Effector CD4-positive, alpha-beta T cell (primary cell): Measurements from ENCODE around the gene RASGRP4.
A peak's percentile ranks its signal among the peaks of the same experiment; 100 is the strongest.

Experiments
- DNase-seq: peaks from one replicate; pipeline ENCODE4 v3.0.0-alpha.2; 2020

RASGRP4 gene

GRCh38 chr19:38388349-38389100, 37.5 kb downstream of the RASGRP4 start, which contains the start of gene SPRED3:
SPRED3 (plus strand) TSS chr19:38388697; CDS start chr19:38390303, 1,606 bp downstream.
- no peak for DNase-seq

- DNase-seq, result peak; percentile 70
These were observed 38.3 kb downstream of the RASGRP4 start, which contains the start of gene GGN for GRCh38 chr19:38387550-38388348. GGN (minus strand) TSS chr19:38388034; CDS start chr19:38387261, 773 bp downstream.

DNA sequence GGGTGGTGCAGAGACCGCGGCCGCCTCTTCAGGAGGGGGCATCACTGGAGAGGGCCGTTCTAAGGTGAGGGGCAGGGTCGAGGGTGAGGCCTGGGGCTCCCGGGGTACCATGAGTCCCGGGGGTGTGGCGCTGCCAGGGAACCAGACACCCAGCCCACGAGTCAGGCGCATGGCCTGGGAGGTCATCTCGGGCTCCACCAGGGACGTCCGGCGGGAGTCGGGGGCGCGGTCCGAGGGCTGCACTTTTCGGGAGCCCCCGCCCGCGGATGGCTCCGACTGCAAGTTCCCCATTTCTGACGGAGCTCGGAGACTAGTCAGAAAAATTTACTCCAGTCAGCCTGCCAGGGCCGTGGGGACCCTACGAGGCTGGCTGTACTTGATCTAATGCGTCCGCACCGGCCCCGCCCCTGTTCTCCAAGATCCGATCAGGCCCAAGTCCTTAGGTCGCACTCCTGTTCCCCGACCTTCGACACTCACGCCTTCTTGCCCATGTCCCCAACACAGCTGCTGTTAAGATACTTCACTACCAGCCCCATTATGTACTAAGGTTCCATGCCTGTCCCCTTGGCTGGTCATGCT, 39.0 kb downstream of the RASGRP4 start:
- no peak for DNase-seq

GRCh38 chr19:38386300-38386970, 39.6 kb downstream of the RASGRP4 start:
- DNase-seq, result no peak

GRCh38 chr19:38385804-38386257, 40.2 kb downstream of the RASGRP4 start:
- DNase-seq, result no peak

- no peak for DNase-seq
These were observed 40.8 kb downstream of the RASGRP4 start for GRCh38 chr19:38385057-38385803.

DNA sequence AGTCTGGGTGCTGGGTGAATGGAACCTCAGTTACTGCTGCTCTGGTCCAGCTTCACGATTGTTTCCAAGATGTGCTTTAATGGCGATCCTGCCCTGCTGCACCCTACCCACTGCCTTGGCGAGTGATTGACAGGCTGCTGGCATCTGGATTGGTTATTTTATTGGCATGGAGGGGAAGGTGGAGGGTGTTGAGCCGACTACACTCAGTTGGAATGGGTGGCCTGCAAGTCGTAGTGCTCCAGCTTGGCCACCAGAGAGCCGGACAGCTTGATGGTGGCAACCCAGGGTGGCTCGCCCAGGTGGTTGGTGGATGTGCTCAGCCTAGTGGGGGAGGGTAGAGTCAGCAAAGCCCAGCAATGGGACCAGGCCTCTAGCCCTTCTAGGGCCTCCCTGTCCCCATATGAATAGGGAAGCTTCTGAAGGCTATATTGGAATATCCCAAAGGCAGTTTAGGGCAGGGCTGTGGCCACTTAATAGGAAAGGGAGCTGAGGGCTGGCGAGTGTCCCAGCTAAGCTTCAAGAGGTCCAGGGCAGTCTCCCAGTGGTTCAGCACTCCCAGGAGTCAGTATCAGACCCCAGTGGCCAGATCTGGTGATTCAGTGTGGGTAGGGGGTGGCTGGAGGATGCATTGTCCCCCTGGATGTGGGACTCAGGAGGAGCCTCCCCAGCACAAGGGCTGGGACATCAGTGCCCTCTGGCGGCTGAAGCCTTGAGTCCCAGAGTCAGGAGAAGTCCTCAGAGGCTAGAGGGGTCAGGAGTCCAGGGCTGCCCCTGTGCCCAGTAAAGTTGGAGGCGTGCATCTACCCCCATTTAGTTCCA, 41.6 kb downstream of the RASGRP4 start:
- DNase-seq, result no peak

GRCh38 chr19:38383743-38384142, 42.3 kb downstream of the RASGRP4 start:
- DNase-seq, result no peak

DNA sequence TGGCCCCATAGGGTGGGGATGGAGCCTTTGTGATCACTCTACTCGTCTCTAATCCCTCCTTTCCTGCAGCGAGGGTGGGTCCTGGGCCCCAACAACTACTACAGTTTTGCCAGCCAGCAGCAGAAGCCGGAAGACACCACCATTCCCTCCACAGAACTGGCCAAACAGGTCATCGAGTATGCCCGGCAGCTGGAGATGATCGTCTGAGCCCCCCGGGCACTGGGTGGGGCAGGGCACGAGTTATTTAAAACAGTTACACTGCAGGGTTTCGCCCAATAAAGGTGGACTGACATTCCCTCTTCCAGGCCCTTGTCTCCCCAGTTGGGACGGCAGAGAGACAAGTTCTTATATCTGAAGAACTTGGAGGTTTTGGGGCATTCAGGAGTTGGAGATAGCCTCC, 42.8 kb downstream of the RASGRP4 start:
- DNase-seq, result no peak

DNA sequence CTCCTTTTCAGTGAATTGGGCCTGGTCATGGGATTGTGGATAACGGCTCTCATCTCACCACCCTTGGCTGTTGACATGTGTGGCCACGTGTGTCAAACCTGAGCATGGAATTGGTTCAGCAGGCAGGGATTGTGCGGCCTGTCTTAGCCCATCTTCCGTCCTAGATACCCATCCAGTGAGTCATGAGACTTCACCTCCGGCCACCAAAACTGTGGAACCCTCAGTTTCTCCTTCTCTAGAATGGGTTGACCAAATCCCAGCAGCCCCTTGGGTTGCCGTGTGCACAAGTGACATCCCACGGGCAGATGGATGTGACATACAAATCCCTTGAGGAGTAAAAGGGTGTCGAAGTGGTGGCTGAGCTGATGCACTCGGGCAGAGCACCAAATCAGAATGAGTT, 44.9 kb downstream of the RASGRP4 start:
- no peak for DNase-seq

- no peak for DNase-seq
These were observed 47.2 kb downstream of the RASGRP4 start for GRCh38 chr19:38378866-38379265.

DNA sequence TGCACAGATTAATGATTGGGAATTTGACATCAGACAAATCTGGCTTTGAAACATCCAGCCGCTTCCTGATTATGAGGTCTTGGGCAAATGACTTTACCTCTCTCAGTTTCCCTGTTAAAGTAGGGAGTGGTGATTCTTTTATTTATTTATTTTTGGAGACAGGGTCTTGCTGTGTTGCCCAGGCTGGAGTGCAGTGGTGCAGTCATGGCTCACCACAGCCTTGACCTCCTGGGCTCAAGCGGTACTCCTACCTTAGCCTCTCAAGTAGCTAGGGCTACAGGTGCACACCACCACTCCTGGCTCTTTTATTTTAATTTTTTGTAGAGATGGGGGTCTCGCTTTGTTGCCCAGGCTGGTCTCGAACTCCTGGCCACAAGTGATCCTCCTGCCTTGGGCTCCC, 49.0 kb downstream of the RASGRP4 start:
- DNase-seq, result no peak

DNA sequence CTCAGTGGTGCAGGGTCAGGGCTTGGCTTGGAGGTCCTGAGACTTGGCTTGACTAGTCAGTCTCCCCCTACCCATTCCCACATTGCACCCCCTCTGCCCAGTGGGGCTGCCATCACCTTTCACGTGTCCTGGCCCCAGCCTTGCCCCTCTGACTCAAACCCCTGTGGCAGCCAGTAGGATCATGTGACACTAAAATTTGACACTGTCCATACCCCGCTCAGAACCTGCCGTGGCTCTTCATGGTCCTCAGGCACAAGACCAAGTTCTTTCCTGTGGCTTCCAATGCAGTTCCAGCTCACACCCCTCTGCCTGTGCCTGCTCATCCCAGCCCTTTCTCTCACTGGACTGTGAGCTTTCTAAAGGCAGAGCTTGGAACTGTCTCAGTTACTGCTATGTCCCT, 49.4 kb downstream of the RASGRP4 start:
- DNase-seq, result no peak

DNA sequence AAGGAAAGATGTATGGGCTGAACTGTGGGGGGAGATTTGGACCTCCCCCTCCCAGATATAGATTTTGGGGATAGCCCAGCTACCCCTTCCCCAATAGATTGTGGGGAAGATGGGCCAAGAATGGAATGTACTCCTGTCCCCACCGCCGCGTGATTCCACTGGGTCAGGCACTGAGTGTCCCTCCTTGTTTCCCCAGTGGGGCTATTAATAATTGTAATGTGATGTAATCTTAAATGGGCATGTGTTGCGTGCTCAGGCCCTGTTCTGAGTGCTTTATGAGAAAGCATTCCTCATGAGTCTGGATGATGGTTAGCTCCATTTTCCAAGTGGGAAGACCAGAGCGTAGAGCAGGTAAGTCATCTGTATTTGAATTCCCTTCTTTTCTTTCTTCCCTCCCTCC, 50.3 kb downstream of the RASGRP4 start:
- no peak for DNase-seq

DNA sequence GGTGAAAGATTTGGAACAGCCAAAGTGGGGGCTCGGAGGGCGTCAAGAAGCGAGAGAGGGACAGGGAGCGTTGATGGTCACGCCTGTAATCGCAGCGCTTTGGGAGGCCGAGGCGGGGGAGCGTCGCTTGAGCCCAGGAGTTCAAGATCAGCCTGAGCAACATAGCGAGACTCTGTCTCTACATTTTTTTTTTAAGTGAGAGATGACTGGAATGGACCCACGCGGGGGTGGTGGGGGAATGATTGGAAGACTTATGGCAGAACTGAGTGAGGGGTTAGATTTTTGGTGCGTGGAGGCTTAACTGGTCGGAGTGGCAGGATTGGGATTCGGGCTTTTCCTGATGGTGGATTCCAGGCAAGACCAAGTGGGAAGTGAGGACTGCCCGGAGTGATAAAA, 50.9 kb downstream of the RASGRP4 start:
- no peak for DNase-seq

- DNase-seq, result peak; percentile 98
These were observed 51.5 kb downstream of the RASGRP4 start, which contains the start of gene PSMD8 for GRCh38 chr19:38374332-38375097. PSMD8 (plus strand) TSS chr19:38374571; CDS start chr19:38374602, 31 bp downstream.

DNA sequence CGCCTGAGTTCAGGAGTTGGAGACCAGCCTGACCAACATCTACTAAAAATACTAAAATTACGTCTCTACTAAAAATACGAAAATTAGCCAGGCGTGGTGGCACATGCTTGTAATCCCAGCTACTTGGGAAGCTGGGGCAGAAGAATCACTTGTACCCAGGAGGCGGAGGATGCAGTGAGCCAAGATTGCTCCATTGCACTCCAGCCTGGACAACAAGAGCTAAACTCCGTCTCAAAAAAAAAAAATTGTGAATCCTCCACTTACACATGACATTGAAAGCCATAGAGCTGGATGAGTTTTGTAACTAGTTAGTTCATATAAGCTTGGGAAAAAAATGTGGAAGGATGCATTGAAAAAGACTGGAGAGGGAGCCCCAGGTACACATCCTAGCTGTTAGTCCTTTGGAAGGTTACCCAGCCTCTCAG, 52.1 kb downstream of the RASGRP4 start:
- DNase-seq, result no peak

GRCh38 chr19:38371081-38371480, 54.9 kb downstream of the RASGRP4 start:
- DNase-seq, result no peak

DNA sequence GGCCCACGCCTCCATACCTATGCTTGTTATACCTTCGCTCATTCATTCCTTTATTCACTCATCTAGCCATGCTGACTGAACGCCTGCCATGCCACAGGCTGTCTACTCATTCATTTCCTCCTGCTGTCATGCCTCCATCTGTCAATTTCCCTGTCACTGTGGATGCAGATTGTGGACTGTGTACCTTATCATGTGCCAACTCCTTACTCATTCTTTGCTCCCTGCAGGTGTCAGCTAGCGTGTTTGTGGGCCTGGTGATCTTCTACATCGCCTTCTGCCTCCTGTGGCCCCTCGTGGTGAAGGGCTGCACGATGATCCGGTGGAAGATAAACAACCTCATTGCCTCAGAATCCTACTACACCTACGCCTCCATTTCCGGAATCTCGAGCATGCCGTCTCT, 55.7 kb downstream of the RASGRP4 start:
- no peak for DNase-seq

GRCh38 chr19:38369584-38369983, 56.4 kb downstream of the RASGRP4 start:
- DNase-seq, result no peak
